T-helper 1 cell treated with Interleukin-12 subunit alpha and Interleukin-12 subunit beta and Interleukin-4 antibody, amounts not matched to agents 30 μg/mL and 1 μg/mL, for 36 hours (primary cell): ENCODE results near the gene LRP1B.
"Not testable (repeated sequence)": the region's sequence is repeated elsewhere in the genome, so short reads cannot be mapped to it uniquely, and the experiment has no call there.

Experiments used
- H3K27ac Mint-ChIP-seq: one replicate; pipeline ENCODE4 v1.8.0; 2021; ENCODE audit warnings: mild to moderate bottlenecking, mixed read lengths
- H3K27me3 Mint-ChIP-seq: one replicate; pipeline ENCODE4 v1.8.0; 2021; ENCODE audit warnings: low read depth, mixed read lengths
- H3K36me3 Mint-ChIP-seq: one replicate; pipeline ENCODE4 v1.8.0; 2021; ENCODE audit warnings: low read depth, mixed read lengths
- H3K4me1 Mint-ChIP-seq: one replicate; pipeline ENCODE4 v1.8.0; 2021; ENCODE audit warnings: low read depth, mixed read lengths
- H3K4me3 Mint-ChIP-seq: one replicate; pipeline ENCODE4 v1.8.0; 2021; ENCODE audit warnings: mild to moderate bottlenecking, moderate library complexity, mixed read lengths
- H3K9me3 Mint-ChIP-seq: one replicate; pipeline ENCODE4 v1.8.0; 2021; ENCODE audit warnings: mixed read lengths

LRP1B gene

GRCh38 chr2:140585016-140585415, 1545.8 kb downstream of the LRP1B start:
- Mint-ChIP-seq H3K27me3 (no peaks in the 10 kb centered on the region), H3K36me3 (no peaks in the 10 kb centered on the region), H3K4me1 (no peaks in the 10 kb centered on the region), H3K4me3 (no peak overlapping the region), H3K27ac (no peak overlapping the region), H3K9me3 (no peaks in the 10 kb centered on the region)

DNA sequence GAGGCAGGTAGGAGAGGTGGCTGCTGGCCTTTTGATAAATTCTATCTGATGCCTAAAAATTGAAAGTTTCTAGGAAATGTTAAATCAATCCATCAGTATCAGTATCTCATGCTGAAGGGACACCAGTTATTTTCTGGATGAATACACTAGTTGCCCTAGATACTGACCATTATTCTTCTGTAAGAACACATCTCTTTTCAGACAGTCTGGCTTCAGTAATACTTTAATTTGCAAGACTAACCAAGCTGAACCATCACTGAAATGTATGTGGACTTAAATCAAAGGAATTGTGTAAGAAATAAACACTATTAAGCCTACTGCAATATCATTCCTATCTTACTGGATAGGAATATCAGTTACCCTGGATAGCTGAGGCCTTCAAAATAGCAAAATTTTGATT, 1546.3 kb downstream of the LRP1B start:
- Mint-ChIP-seq H3K27me3 (no peaks in the 10 kb centered on the region), H3K27ac (no peak overlapping the region), H3K4me3 (no peak overlapping the region), H3K9me3 (no peaks in the 10 kb centered on the region), H3K36me3 (no peaks in the 10 kb centered on the region), H3K4me1 (no peaks in the 10 kb centered on the region)

DNA sequence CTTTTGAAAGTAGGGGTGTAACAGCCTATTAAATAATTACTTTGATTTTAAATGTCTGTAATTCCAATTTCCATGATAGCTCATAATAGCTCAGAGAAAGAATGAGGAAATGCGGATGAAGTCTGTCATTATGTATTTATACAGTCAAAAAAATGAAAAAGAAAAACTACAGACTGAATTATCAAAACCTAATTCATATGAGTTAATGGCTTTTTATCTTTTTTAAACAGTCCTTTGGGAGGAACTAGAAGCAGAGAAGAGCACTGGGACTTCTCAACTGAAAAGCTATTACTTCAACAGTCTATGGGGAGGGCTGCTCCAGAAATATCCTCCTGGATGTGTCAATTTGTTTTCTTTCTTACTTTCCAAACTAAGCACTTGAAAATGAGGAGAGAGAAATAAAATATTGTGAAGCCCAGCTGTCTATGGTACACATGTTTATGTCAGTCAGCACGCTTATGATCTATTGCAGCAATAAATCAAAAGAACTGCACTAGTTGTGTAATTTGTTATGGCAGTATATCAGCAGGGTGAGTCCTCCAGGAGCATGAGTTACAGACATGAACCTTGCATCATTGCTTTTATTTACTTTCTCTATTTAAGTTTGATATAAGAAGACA, 1550.2 kb downstream of the LRP1B start:
- H3K9me3 Mint-ChIP-seq: peaks cover 5% of the 10 kb centered on the region
- H3K27me3 Mint-ChIP-seq: no peaks in the 10 kb centered on the region
- no peaks in the 10 kb centered on the region for H3K4me1 Mint-ChIP-seq
- H3K27ac Mint-ChIP-seq: no peak overlapping the region
- H3K4me3 Mint-ChIP-seq: no peak overlapping the region
- no peaks in the 10 kb centered on the region for H3K36me3 Mint-ChIP-seq

- no peak overlapping the region for H3K27ac Mint-ChIP-seq
- peaks cover 5% of the 10 kb centered on the region for H3K9me3 Mint-ChIP-seq
- H3K4me3 Mint-ChIP-seq: no peak overlapping the region
- no peaks in the 10 kb centered on the region for H3K4me1 Mint-ChIP-seq
- H3K27me3 Mint-ChIP-seq: no peaks in the 10 kb centered on the region
- H3K36me3 Mint-ChIP-seq: no peaks in the 10 kb centered on the region
These were observed 1553.4 kb downstream of the LRP1B start for GRCh38 chr2:140577453-140577852.

- Mint-ChIP-seq H3K27me3 (no peaks in the 10 kb centered on the region), H3K27ac (no peak overlapping the region), H3K4me1 (no peaks in the 10 kb centered on the region), H3K4me3 (no peak overlapping the region), H3K36me3 (no peaks in the 10 kb centered on the region), H3K9me3 (peaks cover 7% of the 10 kb centered on the region)
These were observed 1563.1 kb downstream of the LRP1B start for GRCh38 chr2:140567734-140568133.

GRCh38 chr2:140565756-140566155, 1565.1 kb downstream of the LRP1B start:
- H3K4me1 Mint-ChIP-seq: no peaks in the 10 kb centered on the region
- H3K27me3 Mint-ChIP-seq: no peaks in the 10 kb centered on the region
- peaks cover 7% of the 10 kb centered on the region for H3K9me3 Mint-ChIP-seq
- H3K36me3 Mint-ChIP-seq: no peaks in the 10 kb centered on the region
- no peak overlapping the region for H3K4me3 Mint-ChIP-seq
- H3K27ac Mint-ChIP-seq: no peak overlapping the region

- Mint-ChIP-seq H3K27ac (no peak overlapping the region), H3K27me3 (no peaks in the 10 kb centered on the region), H3K36me3 (no peaks in the 10 kb centered on the region), H3K4me1 (no peaks in the 10 kb centered on the region), H3K9me3 (no peaks in the 10 kb centered on the region), H3K4me3 (no peak overlapping the region)
These were observed 1575.1 kb downstream of the LRP1B start for GRCh38 chr2:140555701-140556100.

DNA sequence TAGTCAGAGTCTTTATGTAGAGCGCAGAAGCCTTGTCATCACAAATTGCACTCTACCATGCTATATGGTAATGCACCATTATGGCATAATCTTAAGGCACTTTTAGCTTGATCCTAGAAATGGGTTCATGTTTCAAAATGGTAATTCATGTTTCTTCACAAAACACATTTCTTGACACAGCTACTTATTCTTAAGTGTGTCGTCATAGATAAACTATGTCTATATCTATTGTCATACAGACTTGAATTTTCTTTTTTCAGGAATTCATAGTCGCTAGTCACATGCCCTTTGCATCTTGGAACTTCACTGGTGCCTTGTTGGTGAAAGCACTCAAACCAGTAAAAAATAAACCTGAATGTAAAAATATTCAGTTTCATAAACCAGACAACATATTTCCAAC, 1578.2 kb downstream of the LRP1B start:
- Mint-ChIP-seq H3K27me3 (no peaks in the 10 kb centered on the region), H3K4me3 (no peak overlapping the region), H3K36me3 (no peaks in the 10 kb centered on the region), H3K27ac (no peak overlapping the region), H3K9me3 (peaks cover 3% of the 10 kb centered on the region), H3K4me1 (no peaks in the 10 kb centered on the region)

DNA sequence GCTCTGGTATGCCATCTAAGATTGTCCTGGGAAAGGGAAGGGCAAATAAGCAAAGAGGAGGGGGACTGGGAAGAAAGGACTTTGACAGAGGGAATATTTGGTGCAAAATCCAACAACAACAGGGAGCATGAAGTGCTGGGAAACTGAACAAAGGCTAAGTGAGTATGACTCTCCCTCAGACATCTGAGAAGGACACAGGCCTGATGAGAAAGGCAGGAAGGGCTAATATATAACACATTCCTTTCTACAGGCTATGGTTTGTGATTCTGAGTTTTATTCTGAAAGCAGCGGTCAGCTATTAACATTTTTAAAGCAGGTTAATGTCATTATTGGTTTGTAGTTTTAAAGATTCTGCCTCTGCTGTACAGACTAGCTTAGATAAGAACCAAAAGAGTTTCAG, 1579.5 kb downstream of the LRP1B start:
- peaks cover 3% of the 10 kb centered on the region for H3K9me3 Mint-ChIP-seq
- no peaks in the 10 kb centered on the region for H3K36me3 Mint-ChIP-seq
- H3K27ac Mint-ChIP-seq: no peak overlapping the region
- H3K27me3 Mint-ChIP-seq: no peaks in the 10 kb centered on the region
- H3K4me1 Mint-ChIP-seq: no peaks in the 10 kb centered on the region
- no peak overlapping the region for H3K4me3 Mint-ChIP-seq

DNA sequence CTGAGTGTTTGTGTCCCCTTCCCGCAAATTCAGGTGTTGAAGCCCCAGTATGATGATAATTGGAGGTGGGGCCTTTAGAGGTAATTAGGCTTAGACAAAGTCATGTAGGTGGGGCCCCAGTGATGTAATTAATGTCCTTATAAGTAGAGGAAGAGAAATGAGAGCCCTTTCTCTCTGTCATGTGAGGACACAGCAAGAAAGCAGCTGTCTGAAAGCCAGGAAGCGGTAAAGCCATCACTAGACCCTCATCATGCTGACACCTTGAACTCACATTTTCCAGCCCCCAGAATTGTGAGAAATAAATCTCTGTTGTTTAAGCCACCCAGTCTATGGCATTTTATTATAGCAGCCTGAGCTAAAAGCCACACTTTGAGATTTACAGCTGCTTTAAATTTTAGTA, 1580.0 kb downstream of the LRP1B start:
- no peaks in the 10 kb centered on the region for H3K27me3 Mint-ChIP-seq
- H3K9me3 Mint-ChIP-seq: peaks cover 3% of the 10 kb centered on the region
- H3K4me3 Mint-ChIP-seq: no peak overlapping the region
- no peaks in the 10 kb centered on the region for H3K4me1 Mint-ChIP-seq
- H3K27ac Mint-ChIP-seq: no peak overlapping the region
- H3K36me3 Mint-ChIP-seq: no peaks in the 10 kb centered on the region

- not testable (repeated sequence) for H3K9me3 Mint-ChIP-seq, H3K4me3 Mint-ChIP-seq, H3K36me3 Mint-ChIP-seq, H3K4me1 Mint-ChIP-seq, H3K27ac Mint-ChIP-seq, H3K27me3 Mint-ChIP-seq
These were observed 1586.0 kb downstream of the LRP1B start for GRCh38 chr2:140544769-140545168.

GRCh38 chr2:140542627-140543026, 1588.2 kb downstream of the LRP1B start:
- Mint-ChIP-seq H3K27ac (no peak overlapping the region), H3K27me3 (no peaks in the 10 kb centered on the region), H3K9me3 (no peaks in the 10 kb centered on the region), H3K36me3 (no peaks in the 10 kb centered on the region), H3K4me1 (no peaks in the 10 kb centered on the region), H3K4me3 (no peak overlapping the region)

DNA sequence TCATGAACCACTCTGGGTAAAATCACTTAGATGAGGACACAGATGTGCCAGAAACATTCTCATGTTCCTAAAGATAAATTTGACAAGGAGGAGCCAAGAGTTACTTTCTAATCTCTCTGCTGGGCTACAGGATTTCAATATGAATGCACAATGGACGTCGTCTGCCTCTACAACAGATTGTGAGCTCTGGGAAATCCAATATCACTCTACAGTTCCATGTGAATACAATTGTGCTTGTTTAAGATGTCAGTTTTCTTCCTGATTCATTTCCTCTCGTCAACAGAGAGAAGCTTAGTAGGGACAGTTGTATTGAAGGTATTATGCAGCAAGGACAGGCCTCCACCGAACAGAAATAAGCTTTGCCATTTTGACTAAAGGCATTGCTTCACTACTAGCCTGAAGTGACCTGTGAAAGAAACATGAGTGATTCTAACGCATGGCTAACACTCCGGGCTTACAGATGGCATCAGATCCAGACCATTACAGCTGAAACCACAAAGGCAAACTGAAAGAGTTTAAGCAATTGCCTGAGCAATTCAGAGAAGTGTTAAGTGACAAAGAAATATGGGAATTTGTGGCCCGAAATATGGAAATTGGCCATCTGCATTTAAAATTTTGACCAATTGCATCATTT, 1591.5 kb downstream of the LRP1B start:
- Mint-ChIP-seq H3K27me3 (no peaks in the 10 kb centered on the region), H3K36me3 (no peaks in the 10 kb centered on the region), H3K27ac (no peak overlapping the region), H3K4me1 (no peaks in the 10 kb centered on the region), H3K9me3 (no peaks in the 10 kb centered on the region), H3K4me3 (no peak overlapping the region)

GRCh38 chr2:140529706-140530105, 1601.1 kb downstream of the LRP1B start:
- Mint-ChIP-seq H3K4me1 (no peaks in the 10 kb centered on the region), H3K4me3 (no peak overlapping the region), H3K9me3 (peaks cover 8% of the 10 kb centered on the region), H3K27me3 (no peaks in the 10 kb centered on the region), H3K27ac (no peak overlapping the region), H3K36me3 (no peaks in the 10 kb centered on the region)

DNA sequence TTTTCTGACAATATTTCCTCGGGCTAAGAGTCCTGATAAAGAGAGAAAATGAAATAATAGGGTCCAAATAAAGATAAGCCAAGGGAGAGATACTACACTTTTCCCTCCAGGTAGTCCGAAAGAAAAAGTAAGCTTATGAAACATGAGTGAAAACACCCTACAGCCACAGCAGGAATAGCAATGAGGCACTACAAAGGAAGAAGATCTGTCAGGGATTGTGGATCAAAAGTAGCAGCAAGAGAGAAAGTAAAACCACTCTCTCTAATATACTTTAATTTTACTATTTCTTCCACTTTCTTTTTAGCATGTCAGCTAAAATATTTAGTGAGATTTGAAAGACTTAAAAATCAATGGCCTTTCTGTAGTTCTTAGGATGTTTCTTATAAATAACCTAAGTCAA, 1601.8 kb downstream of the LRP1B start:
- Mint-ChIP-seq H3K27ac (no peak overlapping the region), H3K27me3 (no peaks in the 10 kb centered on the region), H3K36me3 (no peaks in the 10 kb centered on the region), H3K9me3 (peaks cover 8% of the 10 kb centered on the region), H3K4me1 (no peaks in the 10 kb centered on the region), H3K4me3 (no peak overlapping the region)

DNA sequence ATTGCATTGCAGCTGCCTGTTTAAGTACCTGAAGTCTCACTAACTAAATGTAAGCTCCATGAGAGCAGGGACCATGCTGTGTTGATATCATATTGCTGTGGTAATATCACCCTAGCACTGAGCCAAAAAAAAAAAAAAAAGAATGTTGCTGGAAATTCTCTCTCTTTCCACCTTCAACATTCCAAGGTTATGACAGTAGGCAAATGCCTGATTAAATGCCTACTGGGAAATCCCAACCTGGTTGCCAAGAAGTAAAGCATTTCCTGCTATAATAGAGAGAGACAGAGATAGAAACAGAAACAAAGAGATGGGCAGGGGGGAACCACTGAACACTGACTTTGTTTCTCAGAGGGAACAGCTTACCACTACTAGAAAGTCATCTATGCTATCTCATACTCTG, 1604.2 kb downstream of the LRP1B start:
- Mint-ChIP-seq H3K27ac (no peak overlapping the region), H3K36me3 (no peaks in the 10 kb centered on the region), H3K4me3 (no peak overlapping the region), H3K4me1 (no peaks in the 10 kb centered on the region), H3K27me3 (no peaks in the 10 kb centered on the region), H3K9me3 (peaks cover 14% of the 10 kb centered on the region)
